ENCODE data around the gene CYB5R4.
"Not testable (repeated sequence)": the region's sequence is repeated elsewhere in the genome, so short reads cannot be mapped to it uniquely, and the experiment has no call there.

CYB5R4 gene

DNA sequence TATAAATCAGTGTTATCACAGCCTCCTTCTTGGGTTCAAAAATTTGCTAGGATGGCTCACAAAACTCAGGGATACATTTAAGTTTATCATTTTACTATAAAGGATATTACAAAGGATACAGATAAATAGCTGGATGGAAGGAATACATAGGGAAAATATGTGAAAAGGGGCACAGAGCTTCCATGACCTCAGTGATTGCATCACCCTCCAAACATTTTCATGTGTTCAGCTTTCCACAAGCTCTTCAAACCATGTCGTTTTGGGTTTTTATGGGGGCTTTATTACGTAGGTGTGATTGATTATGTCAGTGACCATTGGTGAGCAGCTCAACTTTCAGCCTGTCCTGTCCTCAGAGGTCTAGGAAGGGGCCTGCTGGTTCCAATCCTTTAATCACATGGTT is 68.0 kb downstream of the CYB5R4 start:
- H3K4me3 ChIP-seq = no peak overlapping the region
- no peak for TF ChIP-seq Cebpa-rat (IDR thresholded peaks at IDR 0.05)
- H3K4me1 ChIP-seq = no peaks in the 10 kb centered on the region

DNA sequence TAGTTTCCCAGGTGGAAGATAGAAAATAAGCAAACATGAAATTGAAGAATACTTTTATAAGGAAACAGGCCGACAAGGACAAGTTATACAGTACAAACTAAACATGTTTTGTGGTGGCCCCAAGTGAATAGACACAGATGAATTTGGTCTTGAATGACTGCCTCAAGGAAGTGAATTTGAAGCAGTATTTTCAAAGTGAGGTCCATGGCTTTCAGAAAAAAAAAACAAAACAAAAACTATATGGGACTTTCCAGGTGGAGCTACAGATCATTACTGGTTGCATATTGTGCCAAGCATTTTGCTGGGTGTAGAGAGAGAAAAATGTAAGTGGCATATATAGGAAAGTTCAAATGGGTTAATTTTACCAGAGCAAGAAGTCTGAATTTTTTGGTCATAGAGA is 68.8 kb downstream of the CYB5R4 start:
- no peak for TF ChIP-seq Cebpa-rat (IDR thresholded peaks at IDR 0.05)
- no peak overlapping the region for H3K4me2 ChIP-seq
- H3K27me3 ChIP-seq = no peaks in the 10 kb centered on the region
- H3K9me3 ChIP-seq = no peaks in the 10 kb centered on the region
- no peaks in the 10 kb centered on the region for H3K4me1 ChIP-seq
- no peak overlapping the region for H3K4me3 ChIP-seq
- no peaks in the 10 kb centered on the region for H4K20me1 ChIP-seq
- H3K27ac ChIP-seq = no peak overlapping the region
- peaks cover 17% of the 10 kb centered on the region; the same call in 1 of the 2 replicates for H3K36me3 ChIP-seq
- H3K9ac ChIP-seq = no peak overlapping the region

More for the DNA sequence above, 68.0 kb downstream of the CYB5R4 start:
- no peak overlapping the region for H3K9ac ChIP-seq
- H3K4me2 ChIP-seq = no peak overlapping the region
- no peaks in the 10 kb centered on the region for H3K27me3 ChIP-seq
- H4K20me1 ChIP-seq = no peaks in the 10 kb centered on the region
- peaks cover 17% of the 10 kb centered on the region; the same call in 1 of the 2 replicates for H3K36me3 ChIP-seq
- no peak overlapping the region for H3K27ac ChIP-seq
- no peaks in the 10 kb centered on the region for H3K9me3 ChIP-seq

DNA sequence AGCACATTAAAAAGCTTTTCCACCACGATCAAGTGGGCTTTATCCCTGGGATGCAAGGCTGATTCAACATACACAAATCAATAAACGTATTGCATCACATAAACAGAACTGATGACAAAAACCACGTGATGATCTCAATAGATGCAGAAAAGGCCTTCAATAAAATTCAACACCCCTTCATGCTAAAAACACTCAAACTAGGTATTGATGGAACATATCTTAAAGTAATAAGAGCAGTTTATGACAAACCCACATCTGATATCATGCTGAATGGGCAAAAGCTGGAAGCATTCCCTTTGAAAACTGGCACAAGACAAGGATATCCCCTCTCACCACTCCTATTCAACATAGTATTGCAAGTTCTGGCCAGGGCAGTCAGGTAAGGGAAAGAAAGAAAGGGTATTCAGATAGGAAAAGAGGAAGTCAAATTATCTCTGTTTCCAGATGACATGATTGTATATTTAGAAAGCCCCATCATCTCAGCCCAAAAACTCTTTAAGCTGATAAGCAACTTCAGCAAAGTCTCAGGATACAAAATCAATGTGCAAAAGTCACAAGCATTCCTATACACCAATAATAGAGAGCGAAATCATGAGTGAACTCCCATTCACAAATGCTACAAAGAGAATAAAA is 86.8 kb downstream of the CYB5R4 start:
- not testable (repeated sequence) for H3K4me2 ChIP-seq

DNA sequence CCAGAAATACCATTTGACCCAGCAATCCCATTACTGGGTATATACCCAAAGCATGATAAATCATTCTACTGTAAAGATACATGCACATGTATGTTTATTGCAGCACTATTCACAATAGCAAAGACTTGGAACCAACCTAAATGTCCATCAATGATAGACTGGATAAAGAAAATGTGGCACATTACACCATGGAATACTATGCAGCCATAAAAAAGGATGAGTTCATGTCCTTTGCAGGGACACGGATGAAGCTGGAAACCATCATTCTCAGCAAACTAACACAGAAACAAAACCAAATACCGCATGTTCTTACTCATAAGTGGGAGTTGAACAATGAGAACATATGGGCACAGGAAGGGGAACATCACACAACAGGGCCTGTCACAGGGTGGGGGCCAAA is 88.5 kb downstream of the CYB5R4 start:
- not testable (repeated sequence) for H3K4me2 ChIP-seq, H3K36me3 ChIP-seq, H3K4me1 ChIP-seq, H3K27me3 ChIP-seq, H4K20me1 ChIP-seq, H3K9me3 ChIP-seq, H3K4me3 ChIP-seq, H3K9ac ChIP-seq, H3K27ac ChIP-seq

More for the DNA sequence above, 86.8 kb downstream of the CYB5R4 start:
- not testable (repeated sequence) for H3K4me3 ChIP-seq, H3K4me1 ChIP-seq, H3K27ac ChIP-seq, H3K9ac ChIP-seq, H3K9me3 ChIP-seq, H3K27me3 ChIP-seq, H4K20me1 ChIP-seq
- peaks cover 13% of the 10 kb centered on the region for H3K36me3 ChIP-seq

DNA sequence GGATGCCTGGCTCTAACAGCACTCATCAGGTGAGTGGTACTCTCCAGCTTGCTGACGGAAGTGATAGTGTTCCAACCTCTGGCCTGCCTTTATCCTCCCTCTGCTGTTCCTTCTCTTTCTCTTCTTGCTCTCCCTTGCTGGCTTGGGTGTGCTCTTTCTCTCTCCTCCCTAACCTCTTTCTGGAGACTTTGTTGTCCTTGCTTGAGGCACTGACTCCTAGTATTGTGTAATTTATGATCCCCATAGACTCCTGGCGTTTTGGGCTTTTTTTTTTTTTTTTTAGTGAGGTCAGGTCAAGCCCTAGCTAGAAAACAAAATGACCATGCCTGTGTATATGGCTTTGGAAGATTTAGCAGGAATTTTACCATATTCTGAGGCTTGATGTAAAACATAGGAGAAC is 89.4 kb downstream of the CYB5R4 start:
- Histone ChIP-seq H3K4me3 (no peak overlapping the region), H3K27me3 (no peaks in the 10 kb centered on the region), H3K27ac (no peak overlapping the region), H4K20me1 (no peaks in the 10 kb centered on the region), H3K9ac (no peak overlapping the region), H3K9me3 (no peaks in the 10 kb centered on the region), H3K36me3 (no peaks in the 10 kb centered on the region), H3K4me2 (no peak overlapping the region), H3K4me1 (no peaks in the 10 kb centered on the region)
- no peak for TF ChIP-seq Cebpa-rat (IDR thresholded peaks at IDR 0.05)

DNA sequence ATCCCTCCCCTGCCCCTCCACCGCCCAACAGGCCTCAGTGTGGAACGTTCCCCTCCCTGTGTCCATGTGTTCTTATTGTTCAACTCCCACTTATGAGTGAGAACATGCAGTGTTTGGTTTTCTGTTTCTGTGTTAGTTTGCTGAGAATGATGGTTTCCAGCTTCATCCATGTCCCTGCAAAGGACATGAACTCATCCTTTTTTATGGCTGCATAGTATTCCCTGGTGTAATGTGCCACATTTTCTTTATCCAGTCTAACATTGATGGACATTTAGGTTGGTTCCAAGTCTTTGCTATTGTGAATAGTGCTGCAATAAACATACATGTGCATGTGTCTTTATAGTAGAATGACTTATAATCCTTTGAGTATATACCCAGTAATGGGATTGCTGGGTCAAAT is 91.9 kb downstream of the CYB5R4 start:
- H3K9ac ChIP-seq, H3K4me2 ChIP-seq, H3K4me3 ChIP-seq, H3K27me3 ChIP-seq, H3K27ac ChIP-seq, H3K36me3 ChIP-seq, H3K9me3 ChIP-seq, H3K4me1 ChIP-seq, H4K20me1 ChIP-seq: not testable (repeated sequence)

DNA sequence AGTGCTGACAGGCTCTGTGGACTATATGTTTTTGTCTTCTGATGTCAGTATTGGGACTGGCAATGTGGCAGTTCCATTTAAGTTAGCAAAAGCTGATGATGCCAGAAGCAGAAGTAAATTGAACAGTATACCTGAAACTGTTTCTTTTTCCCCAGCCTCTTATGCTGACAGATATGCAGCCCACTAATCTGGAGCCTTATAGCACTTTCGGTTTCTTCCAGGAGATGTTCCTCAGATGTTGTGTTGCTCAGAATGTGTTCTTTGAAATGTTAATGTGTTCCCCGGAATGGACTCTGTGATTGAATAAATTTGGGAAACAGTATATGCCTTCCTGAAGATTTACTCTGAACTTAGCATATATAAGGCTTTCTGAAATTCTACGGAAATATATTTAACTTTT is 93.3 kb downstream of the CYB5R4 start:
- H3K9ac ChIP-seq = no peak overlapping the region
- no peak for TF ChIP-seq Cebpa-rat (IDR thresholded peaks at IDR 0.05)
- H4K20me1 ChIP-seq = no peaks in the 10 kb centered on the region
- H3K27ac ChIP-seq = no peak overlapping the region
- no peaks in the 10 kb centered on the region for H3K27me3 ChIP-seq
- no peaks in the 10 kb centered on the region for H3K9me3 ChIP-seq
- peaks cover 4% of the 10 kb centered on the region; the same call in 1 of the 2 replicates for H3K36me3 ChIP-seq
- H3K4me2 ChIP-seq = no peak overlapping the region
- no peaks in the 10 kb centered on the region for H3K4me1 ChIP-seq
- no peak overlapping the region for H3K4me3 ChIP-seq

DNA sequence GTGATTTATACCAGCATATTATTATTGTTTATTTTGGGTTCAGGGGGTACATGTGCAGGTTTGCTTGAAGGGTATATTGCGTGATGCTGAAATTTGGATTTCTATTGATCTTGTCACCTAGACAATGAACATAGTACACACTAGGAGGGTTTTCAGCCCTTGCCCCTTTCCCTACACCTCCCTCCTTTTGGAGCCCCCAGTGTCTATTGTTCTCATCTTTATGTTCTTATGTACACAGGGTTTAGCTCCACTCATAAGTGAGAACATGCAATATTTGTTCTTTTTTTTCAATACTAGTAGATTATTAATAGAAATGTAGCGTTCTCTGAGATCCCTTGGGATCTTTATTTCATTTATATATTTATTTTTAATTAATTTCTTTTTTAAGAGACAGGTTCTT is 94.9 kb downstream of the CYB5R4 start:
- no peak overlapping the region for H3K27ac ChIP-seq
- no peak overlapping the region for H3K4me3 ChIP-seq
- H3K36me3 ChIP-seq = peaks cover 4% of the 10 kb centered on the region; the same call in 1 of the 2 replicates
- no peak overlapping the region for H3K9ac ChIP-seq
- H4K20me1 ChIP-seq = no peaks in the 10 kb centered on the region
- H3K4me2 ChIP-seq = no peak overlapping the region
- TF ChIP-seq Cebpa-rat (IDR thresholded peaks at IDR 0.05) = no peak
- no peaks in the 10 kb centered on the region for H3K4me1 ChIP-seq
- H3K27me3 ChIP-seq = no peaks in the 10 kb centered on the region
- no peaks in the 10 kb centered on the region for H3K9me3 ChIP-seq

DNA sequence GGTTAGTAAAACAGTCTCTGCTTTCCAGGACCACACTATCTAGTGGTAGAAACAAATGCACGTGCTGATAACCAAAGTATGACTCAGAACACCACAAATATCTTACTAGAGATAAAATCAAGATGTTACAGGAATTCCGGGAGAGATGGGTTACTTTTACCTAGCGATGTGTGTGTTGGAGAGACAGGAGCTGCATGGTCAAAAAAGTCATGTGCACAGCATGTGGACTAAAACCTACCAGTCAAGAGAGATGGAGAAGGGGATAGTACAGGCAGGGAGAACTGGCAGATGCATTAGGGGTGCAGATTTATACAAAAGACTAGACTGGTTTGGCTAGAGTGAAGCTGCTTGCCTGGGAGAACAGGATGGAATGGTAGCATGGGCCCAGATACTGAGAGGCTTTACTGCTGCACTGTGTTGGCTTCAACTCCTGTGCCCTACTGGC is 98.8 kb downstream of the CYB5R4 start:
- TF ChIP-seq Cebpa-rat (IDR thresholded peaks at IDR 0.05) = no peak
- no peak overlapping the region for H3K4me3 ChIP-seq
- H3K27me3 ChIP-seq = no peaks in the 10 kb centered on the region
- H3K9me3 ChIP-seq = no peaks in the 10 kb centered on the region
- no peaks in the 10 kb centered on the region for H4K20me1 ChIP-seq
- no peak overlapping the region for H3K4me2 ChIP-seq
- H3K27ac ChIP-seq = no peak overlapping the region
- H3K4me1 ChIP-seq = no peaks in the 10 kb centered on the region
- peaks cover 10% of the 10 kb centered on the region for H3K36me3 ChIP-seq
- H3K9ac ChIP-seq = no peak overlapping the region

DNA sequence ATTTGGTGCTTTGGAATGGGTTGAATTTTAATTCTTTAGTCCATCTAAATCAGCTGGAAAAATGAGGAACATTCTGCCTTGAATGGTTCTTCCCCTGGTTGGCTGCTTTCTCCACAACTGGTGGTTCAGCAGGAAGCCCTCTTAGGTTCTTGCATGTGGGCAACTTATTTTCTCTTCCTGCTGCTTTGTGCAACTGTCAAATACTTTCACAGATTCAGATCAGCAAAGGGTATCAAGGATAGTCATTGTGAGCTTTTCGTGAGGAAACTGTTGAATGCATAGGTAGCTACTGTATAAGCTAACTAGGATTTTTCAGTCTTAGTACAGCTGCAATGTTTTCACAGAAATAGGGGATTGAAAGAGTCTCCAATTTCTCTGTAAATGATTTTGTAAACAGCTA is 101.2 kb downstream of the CYB5R4 start:
- Histone ChIP-seq H3K27ac (no peak overlapping the region), H3K9ac (no peak overlapping the region), H3K4me3 (no peak overlapping the region), H4K20me1 (no peaks in the 10 kb centered on the region), H3K36me3 (peaks cover 13% of the 10 kb centered on the region; the same call in 1 of the 2 replicates), H3K27me3 (no peaks in the 10 kb centered on the region), H3K4me1 (no peaks in the 10 kb centered on the region), H3K4me2 (no peak overlapping the region), H3K9me3 (peaks cover 6% of the 10 kb centered on the region; the same call in 1 of the 2 replicates)
- TF ChIP-seq Cebpa-rat (IDR thresholded peaks at IDR 0.05) = no peak

DNA sequence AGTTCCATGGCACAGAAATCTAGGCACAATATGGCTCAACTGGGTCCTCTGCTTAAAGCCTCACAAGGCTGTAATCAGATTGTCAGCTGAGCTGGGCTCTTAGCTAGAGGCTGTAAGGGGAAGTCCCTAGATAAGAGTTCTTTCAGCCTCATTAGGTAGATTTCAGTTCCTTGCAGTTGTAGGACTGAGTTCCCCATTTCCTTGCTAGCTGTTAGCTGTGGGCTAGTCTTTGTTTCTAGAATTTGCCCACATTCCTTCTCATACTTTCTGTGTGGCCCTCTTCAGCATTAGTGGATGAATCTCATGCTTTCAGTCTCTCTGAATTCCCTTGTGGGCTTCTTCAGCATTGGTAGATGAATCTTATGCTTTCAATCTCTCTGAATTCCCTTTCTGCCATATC is 103.1 kb downstream of the CYB5R4 start:
- Histone ChIP-seq H3K9ac (no peak overlapping the region), H3K9me3 (peaks cover 6% of the 10 kb centered on the region; the same call in 1 of the 2 replicates), H3K4me2 (no peak overlapping the region), H3K27me3 (no peaks in the 10 kb centered on the region), H3K4me3 (no peak overlapping the region), H3K4me1 (no peaks in the 10 kb centered on the region), H3K36me3 (peaks cover 13% of the 10 kb centered on the region; the same call in 1 of the 2 replicates), H4K20me1 (no peaks in the 10 kb centered on the region), H3K27ac (no peak overlapping the region)
- TF ChIP-seq Cebpa-rat (IDR thresholded peaks at IDR 0.05) = no peak
